GM23338 (cell line): ENCODE results near the gene AGBL4. TPM values are rescaled to one million over a fixed set of nuclear protein-coding genes. Genes with fewer than 3 reads are reported as not detected.

Experiments used
- ATAC-seq: fragments of 200-7000 bp; cut with Tn5 transposase; 3 replicates; pipeline ENCODE4 v1.9.1; 2020
- DNase-seq: peaks from one replicate; pipeline ENCODE4 v3.0.0-alpha.2; 2015; ENCODE audit warnings: low spot score
- H2AFZ ChIP-seq: fragments of 200-600 bp; sonication (generic); 2 replicates; pipeline ENCODE4 v1.8.0; 2016; ENCODE audit warnings: antibody characterized with exemption, mild to moderate bottlenecking, moderate library complexity
- H3F3A ChIP-seq: fragments of 200-600 bp; sonication (generic); replicated peaks from 2 replicates; pipeline ENCODE4 v1.8.0; 2017; ENCODE audit warnings: antibody characterized with exemption, mixed run types, low read depth
- H3K27ac ChIP-seq: fragments of 200-600 bp; sonication (generic); 2 replicates; pipeline ENCODE4 v1.6.1; 2016; ENCODE audit warnings: low read depth
- H3K27me3 ChIP-seq: fragments of 200-600 bp; sonication (generic); 2 replicates; pipeline ENCODE4 v1.8.0; 2016; ENCODE audit warnings: mild to moderate bottlenecking, mixed run types, moderate library complexity; ENCODE audit not compliant: insufficient read depth
- H3K36me3 ChIP-seq: fragments of 200-600 bp; sonication (generic); 2 replicates; pipeline ENCODE4 v1.8.0; 2016; ENCODE audit warnings: mild to moderate bottlenecking; ENCODE audit not compliant: insufficient read depth
- H3K4me1 ChIP-seq: fragments of 200-600 bp; sonication (generic); 2 replicates; pipeline ENCODE4 v1.8.0; 2016; ENCODE audit warnings: mild to moderate bottlenecking, moderate library complexity; ENCODE audit not compliant: insufficient read depth
- H3K4me2 ChIP-seq: fragments of 200-600 bp; sonication (generic); 2 replicates; pipeline ENCODE4 v1.7.1; 2017; ENCODE audit warnings: mixed run types
- H3K4me3 ChIP-seq: fragments of 200-600 bp; sonication (generic); 2 replicates; pipeline ENCODE4 v1.6.1; 2016; ENCODE audit warnings: mixed run types
- H3K79me2 ChIP-seq: fragments of 200-600 bp; sonication (generic); replicated peaks from 2 replicates; pipeline ENCODE4 v1.8.0; 2017; ENCODE audit warnings: mild to moderate bottlenecking; ENCODE audit not compliant: insufficient read depth
- H3K9me2 ChIP-seq: fragments of 200-600 bp; sonication (generic); 2 replicates; pipeline ENCODE4 v1.8.0; 2017; ENCODE audit not compliant: insufficient read depth
- H4K20me1 ChIP-seq: fragments of 200-600 bp; sonication (generic); replicated peaks from 2 replicates; pipeline ENCODE4 v1.8.0; 2017; ENCODE audit warnings: mild to moderate bottlenecking; ENCODE audit not compliant: insufficient read depth
- H3K27ac Mint-ChIP-seq: 2 replicates; pipeline ENCODE4 v1.8.0; 2020; ENCODE audit warnings: inconsistent platforms, mild to moderate bottlenecking, moderate library complexity, mixed read lengths
- H3K27me3 Mint-ChIP-seq: 3 replicates; pipeline ENCODE4 v1.8.0; 2022; ENCODE audit warnings: low read depth, mild to moderate bottlenecking, moderate library complexity, mixed read lengths, inconsistent platforms; ENCODE audit not compliant: insufficient read depth, poor library complexity
- H3K36me3 Mint-ChIP-seq: 3 replicates; pipeline ENCODE4 v1.8.0; 2021; ENCODE audit warnings: low read depth, mild to moderate bottlenecking, inconsistent platforms, moderate library complexity, mixed read lengths
- H3K4me1 Mint-ChIP-seq: 3 replicates; pipeline ENCODE4 v1.8.0; 2020; ENCODE audit warnings: mild to moderate bottlenecking, inconsistent platforms, mixed read lengths
- H3K4me3 Mint-ChIP-seq: 3 replicates; pipeline ENCODE4 v1.8.0; 2021; ENCODE audit warnings: moderate library complexity, mild to moderate bottlenecking, inconsistent platforms, mixed read lengths
- H3K9me3 Mint-ChIP-seq: 3 replicates; pipeline ENCODE4 v1.8.0; 2020; ENCODE audit warnings: moderate library complexity, mild to moderate bottlenecking, inconsistent platforms, mixed read lengths
- CREB1 ChIP-seq: fragments of 250-450 bp; sonication (Bioruptor Pico); IDR thresholded peaks from 2 replicates; pipeline ENCODE4 v1.5.0; 2020; ENCODE audit warnings: low read depth, mild to moderate bottlenecking, moderate library complexity
- CTCF ChIP-seq, 2 experiments: fragments of 200-600 bp in 1 of 2; sonication (generic) in 1 of 2; conservative IDR thresholded peaks; 2 replicates each; pipeline versions ENCODE4 v1.5.1 to v1.6.1; 2016 to 2017; ENCODE audit warnings: antibody characterized with exemption in 2 of 2, low read depth in 2 of 2, mild to moderate bottlenecking in 2 of 2, moderate library complexity in 1 of 2
- ETS1 ChIP-seq: IDR thresholded peaks from 2 replicates; pipeline ENCODE4 v1.6.1; 2016; ENCODE audit warnings: antibody characterized with exemption
- EZH2 ChIP-seq: fragments of 200-600 bp; sonication (generic); IDR thresholded peaks from one replicate; pipeline ENCODE4 v1.8.0; 2017; ENCODE audit warnings: antibody characterized with exemption, mild to moderate bottlenecking, low read depth; ENCODE audit not compliant: unreplicated experiment
- JUNB ChIP-seq: IDR thresholded peaks from one replicate; pipeline ENCODE4 v1.6.1; 2016; ENCODE audit warnings: antibody characterized with exemption; ENCODE audit not compliant: unreplicated experiment
- NANOG ChIP-seq: IDR thresholded peaks from 2 replicates; pipeline ENCODE4 v1.6.1; 2016; ENCODE audit warnings: antibody characterized with exemption, borderline replicate concordance
- POLR2AphosphoS5 ChIP-seq: IDR thresholded peaks from 2 replicates; pipeline ENCODE4 v1.6.1; 2016; ENCODE audit warnings: antibody characterized with exemption, low read depth
- REST ChIP-seq: IDR thresholded peaks from one replicate; pipeline ENCODE4 v1.6.1; 2018; ENCODE audit warnings: antibody characterized with exemption; ENCODE audit not compliant: unreplicated experiment
- STAT1 ChIP-seq: IDR thresholded peaks from one replicate; pipeline ENCODE4 v1.6.1; 2016; ENCODE audit warnings: antibody characterized with exemption; ENCODE audit not compliant: unreplicated experiment
- ZNF114 ChIP-seq: fragments of 250-450 bp; sonication (Bioruptor Pico); IDR thresholded peaks from 2 replicates; pipeline ENCODE4 v1.5.0; 2020; ENCODE audit warnings: mild to moderate bottlenecking, moderate library complexity
- polyA plus RNA-seq: library from polyadenylated mRNA; unstranded; fragments of >200 nt; fragmentation: Nextera tagmentation; extraction: Ambion mirVana; gene quantifications from 2 replicates; pipeline ENCODE4 v1.2.1, GENCODE V29; 2016
- total RNA-seq: library from RNA; depleted of rRNA; stranded (reverse); fragments of >200 nt; shearing (Covaris generic); gene quantifications from 2 replicates; pipeline ENCODE4 v1.2.3, GENCODE V29; 2014

Gene AGBL4
- total and polyA plus RNA-seq, 2 experiments from 2014 or later = 0.91 to 1.5 TPM

GRCh38 chr1:48793863-48794262 lies 1229.9 kb downstream of the AGBL4 start (continued):
- TF ChIP-seq EZH2 (no peak), POLR2AphosphoS5 (no peak), NANOG (no peak), REST (no peak), CREB1 (CRISPR knock-in tag) (no peak), ZNF114 (no peak), CTCF (conservative IDR thresholded peaks at IDR 0.05; ENCODE audit: low read depth in 2 of 2) (no peak)

- no peak overlapping the region for H3K4me3 Mint-ChIP-seq
- DNase-seq (no peak), ATAC-seq (no peak)
- Histone ChIP-seq H3K4me3 (no peak overlapping the region), H3K9me2 (peaks cover 16% of the 10 kb centered on the region; the same call in 1 of the 2 replicates), H2AFZ (no peak overlapping the region), H3K4me1 (no peaks in the 10 kb centered on the region), H3K27me3 (no peaks in the 10 kb centered on the region), H3F3A (no peaks in the 10 kb centered on the region), H3K36me3 (no peaks in the 10 kb centered on the region; the same call in 1 of the 2 replicates), H3K27ac (no peak overlapping the region), H3K4me2 (no peak overlapping the region), H4K20me1 (no peaks in the 10 kb centered on the region), H3K79me2 (no peaks in the 10 kb centered on the region)
- H3K4me1 Mint-ChIP-seq = peaks cover 3% of the 10 kb centered on the region
- peaks cover 3% of the 10 kb centered on the region for H3K27me3 Mint-ChIP-seq
- no peaks in the 10 kb centered on the region; the same call in 2 of the 3 replicates for H3K9me3 Mint-ChIP-seq
- TF ChIP-seq POLR2AphosphoS5 (no peak), JUNB (no peak), CTCF (conservative IDR thresholded peaks at IDR 0.05; ENCODE audit: low read depth in 2 of 2) (no peak), STAT1 (no peak), EZH2 (no peak), ETS1 (no peak), NANOG (no peak)
- no peaks in the 10 kb centered on the region for H3K36me3 Mint-ChIP-seq
- H3K27ac Mint-ChIP-seq = no peak overlapping the region
Observed at GRCh38 chr1:48792961-48793360, 1230.8 kb downstream of the AGBL4 start.
